ENCODE measurements around the gene LTK. TPM values are rescaled to one million over a fixed set of nuclear protein-coding genes. Genes with fewer than 3 reads are reported as not detected.

LTK gene
- polyA plus RNA-seq, 3 donors: 0.12 TPM; not detected in 2

DNA sequence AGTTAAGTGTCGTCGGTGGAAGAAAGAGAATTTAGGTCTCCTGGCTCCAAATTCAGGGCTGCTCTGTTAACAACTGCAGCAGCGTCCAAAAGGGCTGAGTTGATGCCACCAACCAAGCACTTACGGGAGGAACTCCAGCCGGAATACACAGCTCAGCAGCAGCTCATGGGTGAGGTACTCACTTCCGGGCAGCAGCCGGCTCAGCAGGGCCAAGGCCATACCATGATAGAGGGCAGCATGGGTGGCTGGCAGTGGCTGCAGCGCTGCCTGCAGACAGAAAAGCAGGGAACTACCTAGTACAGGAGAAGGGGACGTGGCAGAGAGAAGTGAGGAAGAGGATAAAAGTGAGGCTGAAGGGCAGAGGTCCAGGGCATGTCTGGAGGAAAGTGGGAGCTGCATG lies 8.0 kb upstream of the LTK start:
- Histone ChIP-seq H3K4me1 (ENCODE audit: control insufficient read depth in 1 of 2, insufficient read depth in 2 of 2, low read length in 2 of 2) (no peaks in the 10 kb centered on the region), H3K27me3 (ENCODE audit: control insufficient read depth in 2 of 2, insufficient read depth in 2 of 2, low read length in 2 of 2) (no peaks in the 10 kb centered on the region), H3K27ac (ENCODE audit: low read depth in 1 of 2, low read length in 2 of 2) (no peak overlapping the region), H3K4me2 (replicated peaks; ENCODE audit: extremely low read depth, low read length, poor library complexity, severe bottlenecking) (no peak overlapping the region), H3K9ac (ENCODE audit: insufficient read depth, low read length, poor library complexity, severe bottlenecking) (no peak overlapping the region), H3K79me2 (ENCODE audit: insufficient read depth, low read length) (no peaks in the 10 kb centered on the region), H3K9me3 (replicated peaks in 1 of 2; ENCODE audit: control insufficient read depth in 1 of 2, insufficient read depth in 1 of 2, low read length in 2 of 2) (no peaks in the 10 kb centered on the region), H4K20me1 (ENCODE audit: insufficient read depth, low read length) (no peaks in the 10 kb centered on the region), H3K4me3 (replicated peaks in 1 of 3; ENCODE audit: low read depth in 2 of 3, low read length in 3 of 3) (no peak overlapping the region), H3K36me3 (replicated peaks in 1 of 2; ENCODE audit: control insufficient read depth in 1 of 2, insufficient read depth in 2 of 2, low read length in 2 of 2) (peaks cover 26 to 65% of the 10 kb centered on the region in 2 donors), H2AFZ (ENCODE audit: insufficient read depth, low read depth, low read length, poor library complexity, severe bottlenecking) (no peak overlapping the region)
- no peak for DNase-seq
- TF ChIP-seq, protein P1, sequence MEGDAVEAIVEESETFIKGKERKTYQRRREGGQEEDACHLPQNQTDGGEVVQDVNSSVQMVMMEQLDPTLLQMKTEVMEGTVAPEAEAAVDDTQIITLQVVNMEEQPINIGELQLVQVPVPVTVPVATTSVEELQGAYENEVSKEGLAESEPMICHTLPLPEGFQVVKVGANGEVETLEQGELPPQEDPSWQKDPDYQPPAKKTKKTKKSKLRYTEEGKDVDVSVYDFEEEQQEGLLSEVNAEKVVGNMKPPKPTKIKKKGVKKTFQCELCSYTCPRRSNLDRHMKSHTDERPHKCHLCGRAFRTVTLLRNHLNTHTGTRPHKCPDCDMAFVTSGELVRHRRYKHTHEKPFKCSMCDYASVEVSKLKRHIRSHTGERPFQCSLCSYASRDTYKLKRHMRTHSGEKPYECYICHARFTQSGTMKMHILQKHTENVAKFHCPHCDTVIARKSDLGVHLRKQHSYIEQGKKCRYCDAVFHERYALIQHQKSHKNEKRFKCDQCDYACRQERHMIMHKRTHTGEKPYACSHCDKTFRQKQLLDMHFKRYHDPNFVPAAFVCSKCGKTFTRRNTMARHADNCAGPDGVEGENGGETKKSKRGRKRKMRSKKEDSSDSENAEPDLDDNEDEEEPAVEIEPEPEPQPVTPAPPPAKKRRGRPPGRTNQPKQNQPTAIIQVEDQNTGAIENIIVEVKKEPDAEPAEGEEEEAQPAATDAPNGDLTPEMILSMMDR (IDR thresholded peaks at IDR 0.05): no peak
- Mint-ChIP-seq H3K27me3 (ENCODE audit: low read depth in 3 of 3) (peaks cover 0 to 3% (median 0%) of the 10 kb centered on the region in 3 donors), H3K4me3 (no peak overlapping the region), H3K36me3 (peaks cover 47 to 54% of the 10 kb centered on the region in 2 donors), H3K9me3 (no peaks in the 10 kb centered on the region), H3K4me1 (no peaks in the 10 kb centered on the region), H3K27ac (peak overlapping the region in 1 of 7 donors; percentile 50)
- intact Hi-C loops (cut with micrococcal nuclease): no loop called here
- WGBS (ENCODE audit: insufficient coverage): 89% methylated on average over 6 of the region's 9 CpGs

DNA sequence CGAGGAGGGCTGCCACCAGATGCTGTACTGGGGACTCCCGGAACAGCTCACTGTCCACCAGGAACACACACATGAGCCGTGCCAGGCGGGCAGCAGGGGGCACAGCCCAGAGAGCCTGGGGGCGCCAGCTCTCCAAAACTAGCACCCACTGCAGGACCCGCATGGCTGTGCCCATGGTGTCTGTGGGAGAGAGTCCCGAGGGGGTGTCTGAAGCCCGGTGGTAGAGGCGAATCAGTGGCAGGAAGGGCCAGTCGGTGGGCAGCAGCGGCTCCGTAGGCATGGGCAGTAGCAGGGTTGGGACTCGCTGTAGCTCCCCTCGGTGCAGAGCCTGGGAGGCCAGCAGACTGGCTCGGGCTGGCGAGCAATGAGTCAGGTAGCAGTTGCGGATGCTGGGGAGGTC lies 7.0 kb upstream of the LTK start:
- Mint-ChIP-seq H3K27ac (no peak overlapping the region), H3K4me1 (no peaks in the 10 kb centered on the region), H3K27me3 (ENCODE audit: low read depth in 3 of 3) (peaks cover 0 to 3% (median 0%) of the 10 kb centered on the region in 3 donors), H3K36me3 (peaks cover 41 to 50% of the 10 kb centered on the region in 2 donors), H3K9me3 (no peaks in the 10 kb centered on the region), H3K4me3 (no peak overlapping the region)
- Histone ChIP-seq H3K9ac (ENCODE audit: insufficient read depth, low read length, poor library complexity, severe bottlenecking) (no peak overlapping the region), H3K79me2 (ENCODE audit: insufficient read depth, low read length) (no peaks in the 10 kb centered on the region), H2AFZ (ENCODE audit: insufficient read depth, low read depth, low read length, poor library complexity, severe bottlenecking) (no peak overlapping the region), H3K4me2 (replicated peaks; ENCODE audit: extremely low read depth, low read length, poor library complexity, severe bottlenecking) (no peak overlapping the region), H3K4me3 (replicated peaks in 1 of 3; ENCODE audit: low read depth in 2 of 3, low read length in 3 of 3) (no peak overlapping the region), H3K27me3 (ENCODE audit: control insufficient read depth in 2 of 2, insufficient read depth in 2 of 2, low read length in 2 of 2) (no peaks in the 10 kb centered on the region), H3K36me3 (replicated peaks in 1 of 2; ENCODE audit: control insufficient read depth in 1 of 2, insufficient read depth in 2 of 2, low read length in 2 of 2) (peaks cover 20 to 55% of the 10 kb centered on the region in 2 donors), H3K4me1 (ENCODE audit: control insufficient read depth in 1 of 2, insufficient read depth in 2 of 2, low read length in 2 of 2) (no peaks in the 10 kb centered on the region), H3K27ac (ENCODE audit: low read depth in 1 of 2, low read length in 2 of 2) (no peak overlapping the region), H4K20me1 (ENCODE audit: insufficient read depth, low read length) (no peaks in the 10 kb centered on the region), H3K9me3 (replicated peaks in 1 of 2; ENCODE audit: control insufficient read depth in 1 of 2, insufficient read depth in 1 of 2, low read length in 2 of 2) (no peaks in the 10 kb centered on the region)
- TF ChIP-seq, protein P1 (IDR thresholded peaks at IDR 0.05): no peak
- intact Hi-C loops (cut with micrococcal nuclease): no loop called here
- 99% methylated on average over 16 of the region's 17 CpGs for WGBS (ENCODE audit: insufficient coverage)
- DNase-seq: no peak

All from CD14-positive monocyte (primary cell).